Raji (cell line): ENCODE data around the gene SLC35G6.
"Not testable (repeated sequence)": the region's sequence is repeated elsewhere in the genome, so short reads cannot be mapped to it uniquely, and the experiment has no call there.

Source experiments
- POLR2A ChIP-seq: IDR thresholded peaks from 2 replicates; pipeline ENCODE4 v1.6.1; 2011; ENCODE audit warnings: low read depth, low read length, control low read depth; ENCODE audit not compliant: insufficient read depth

Gene SLC35G6

GRCh38 chr17:7481275-7481674, at the start of gene SLC35G6:
Gene SLC35G6, plus strand, starts transcription at chr17:7481446. Its CDS starts 71 bp downstream, at chr17:7481517.
- TF ChIP-seq POLR2A: not testable (repeated sequence)

GRCh38 chr17:7432296-7432695, 49.0 kb upstream of the SLC35G6 start:
- no peak for TF ChIP-seq POLR2A

- TF ChIP-seq POLR2A: no peak
These were observed 45.3 kb upstream of the SLC35G6 start for GRCh38 chr17:7435676-7436555.

- 0 out of 2 replicates have a peak, but pooled peaks have one; percentile 42 for TF ChIP-seq POLR2A
These were observed 44.5 kb upstream of the SLC35G6 start for GRCh38 chr17:7436556-7437368.

GRCh38 chr17:7437369-7437863, 43.8 kb upstream of the SLC35G6 start:
- no peak for TF ChIP-seq POLR2A

GRCh38 chr17:7437950-7438614, 43.2 kb upstream of the SLC35G6 start:
- TF ChIP-seq POLR2A: no peak

GRCh38 chr17:7438656-7439460, 42.4 kb upstream of the SLC35G6 start:
- TF ChIP-seq POLR2A: no peak

GRCh38 chr17:7439462-7440112, 41.7 kb upstream of the SLC35G6 start, which contains the start of gene FGF11:
Gene FGF11, plus strand, starts transcription at chr17:7439512. Its CDS starts 109 bp downstream, at chr17:7439621.
- TF ChIP-seq POLR2A: no peak

- TF ChIP-seq POLR2A: peak; percentile 28; the same call in 1 of the 2 replicates
These were observed 41.0 kb upstream of the SLC35G6 start for GRCh38 chr17:7440113-7440833.

GRCh38 chr17:7440834-7441195, 40.4 kb upstream of the SLC35G6 start:
- peak; percentile 23; the same call in 1 of the 2 replicates for TF ChIP-seq POLR2A

- TF ChIP-seq POLR2A: no peak
These were observed 40.0 kb upstream of the SLC35G6 start for GRCh38 chr17:7441266-7441665.

GRCh38 chr17:7442142-7442541, 39.1 kb upstream of the SLC35G6 start:
- TF ChIP-seq POLR2A: no peak

- no peak for TF ChIP-seq POLR2A
These were observed 37.5 kb upstream of the SLC35G6 start for GRCh38 chr17:7443499-7444485.
